ENCODE measurements around the gene ZFYVE27.

GRCh38 chr10:97759946-97760345, 23.0 kb downstream of the ZFYVE27 start:
- no peak for TF ChIP-seq CTCF (conservative IDR thresholded peaks at IDR 0.05; ENCODE audit: low read length)
- no peak for TF ChIP-seq EZH2phosphoT487 (IDR thresholded peaks at IDR 0.05; ENCODE audit: borderline replicate concordance, low read depth, low read length)

Data from OCI-LY7 (cell line).